Measurements from ENCODE around the gene TRPC4AP. TPM values are rescaled to one million over a fixed set of nuclear protein-coding genes. Genes with fewer than 3 reads are reported as not detected.

Gene TRPC4AP
- total RNA-seq, 1 donor from 2014 or later: 95.6 TPM

DNA sequence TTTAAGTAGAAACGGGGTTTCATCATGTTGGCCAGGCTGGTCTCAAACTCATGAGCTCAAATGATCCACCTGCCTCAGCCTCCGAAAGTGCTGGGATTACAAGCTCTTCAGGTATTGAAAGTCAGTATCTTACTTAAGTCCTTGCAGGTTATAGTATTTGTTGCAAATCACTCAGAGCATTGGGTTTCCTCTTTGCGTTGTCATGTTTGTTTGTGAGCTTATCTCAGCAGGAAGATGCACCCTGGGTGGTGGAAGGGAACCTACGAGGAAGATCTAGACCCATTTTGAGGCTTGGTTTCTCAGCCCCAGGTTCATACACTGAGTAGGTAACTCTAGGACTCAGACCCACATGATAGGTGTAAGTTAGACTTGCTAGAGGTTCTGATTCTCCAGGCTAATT lies 118.4 kb downstream of the TRPC4AP start:
- Mint-ChIP-seq H3K27ac (no peak overlapping the region), H3K4me1 (peaks cover 23% of the 10 kb centered on the region), H3K4me3 (no peak overlapping the region), H3K27me3 (ENCODE audit: low read depth) (peaks cover 3% of the 10 kb centered on the region), H3K36me3 (no peaks in the 10 kb centered on the region), H3K9me3 (no peaks in the 10 kb centered on the region)
- DNase-seq (ENCODE audit: low spot score in 2 of 2, unreplicated experiment in 2 of 2): no peak
- TF ChIP-seq CTCF (IDR thresholded peaks at IDR 0.05; ENCODE audit: unreplicated experiment): no peak

- Mint-ChIP-seq H3K27ac (no peak overlapping the region), H3K4me3 (no peak overlapping the region)
These were observed 120.9 kb downstream of the TRPC4AP start for GRCh38 chr20:34971561-34972235.

GRCh38 chr20:34970846-34971560 lies 121.6 kb downstream of the TRPC4AP start:
- Mint-ChIP-seq H3K9me3 (no peaks in the 10 kb centered on the region), H3K4me3 (no peak overlapping the region), H3K27me3 (ENCODE audit: low read depth) (no peaks in the 10 kb centered on the region), H3K27ac (no peak overlapping the region), H3K36me3 (no peaks in the 10 kb centered on the region), H3K4me1 (peaks cover 29% of the 10 kb centered on the region)
- no peak for TF ChIP-seq CTCF (IDR thresholded peaks at IDR 0.05; ENCODE audit: unreplicated experiment)
- DNase-seq (ENCODE audit: low spot score in 2 of 2, unreplicated experiment in 2 of 2): no peak

More at GRCh38 chr20:34971561-34972235, 120.9 kb downstream of the TRPC4AP start:
- no peak for TF ChIP-seq CTCF (IDR thresholded peaks at IDR 0.05; ENCODE audit: unreplicated experiment)
- Mint-ChIP-seq H3K9me3 (no peaks in the 10 kb centered on the region), H3K27me3 (ENCODE audit: low read depth) (peaks cover 3% of the 10 kb centered on the region), H3K36me3 (no peaks in the 10 kb centered on the region), H3K4me1 (peaks cover 29% of the 10 kb centered on the region)
- no peak for DNase-seq (ENCODE audit: low spot score in 2 of 2, unreplicated experiment in 2 of 2)

- Mint-ChIP-seq H3K9me3 (no peaks in the 10 kb centered on the region), H3K36me3 (no peaks in the 10 kb centered on the region), H3K27ac (no peak overlapping the region), H3K27me3 (ENCODE audit: low read depth) (no peaks in the 10 kb centered on the region), H3K4me3 (no peak overlapping the region), H3K4me1 (peaks cover 29% of the 10 kb centered on the region)
- TF ChIP-seq CTCF (IDR thresholded peaks at IDR 0.05; ENCODE audit: unreplicated experiment): no peak
- no peak for DNase-seq (ENCODE audit: low spot score in 2 of 2, unreplicated experiment in 2 of 2)
These were observed 122.3 kb downstream of the TRPC4AP start for GRCh38 chr20:34970193-34970840.

DNA sequence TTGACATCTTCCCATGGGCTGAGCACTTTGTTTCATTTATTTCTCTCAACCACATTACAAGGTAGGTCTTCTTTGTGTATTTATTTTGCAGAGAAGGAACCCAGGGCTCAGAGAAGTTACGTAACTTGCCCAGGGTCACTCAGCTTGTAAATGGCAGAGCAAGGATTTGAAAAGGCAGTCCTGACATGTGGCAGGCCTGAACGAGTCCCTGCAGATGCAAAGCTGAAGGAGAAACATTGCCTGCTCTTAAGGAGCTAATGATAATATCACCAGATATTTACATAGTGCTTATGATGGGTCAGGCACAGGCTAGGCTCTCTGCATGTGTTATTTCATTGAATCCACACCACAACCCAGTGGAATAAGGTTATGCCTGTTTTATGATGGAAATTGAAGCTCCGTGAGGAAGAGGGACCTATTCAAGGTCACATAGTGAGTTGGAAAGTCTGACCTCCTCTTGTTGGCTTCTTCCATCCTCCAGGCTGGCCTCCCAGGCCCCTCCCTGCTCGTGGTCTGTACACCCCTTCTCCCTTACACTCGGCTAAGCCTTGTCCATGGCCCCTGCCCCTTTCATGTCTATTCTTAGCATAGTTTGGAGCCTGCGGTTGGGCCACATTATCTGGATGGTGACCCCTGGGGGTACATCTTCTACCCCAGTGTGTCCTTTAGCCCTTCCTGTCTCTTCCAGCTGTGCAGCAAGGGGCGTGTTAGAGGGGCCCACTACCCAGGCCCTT lies 124.4 kb downstream of the TRPC4AP start:
- Mint-ChIP-seq H3K4me3 (no peak overlapping the region), H3K36me3 (no peaks in the 10 kb centered on the region), H3K4me1 (peaks cover 29% of the 10 kb centered on the region), H3K27ac (no peak overlapping the region), H3K9me3 (no peaks in the 10 kb centered on the region), H3K27me3 (ENCODE audit: low read depth) (no peaks in the 10 kb centered on the region)
- DNase-seq (ENCODE audit: low spot score in 2 of 2, unreplicated experiment in 2 of 2): no peak
- TF ChIP-seq CTCF (IDR thresholded peaks at IDR 0.05; ENCODE audit: unreplicated experiment): no peak
